GM10248 (cell line): ENCODE measurements around the gene VAT1L.

Source experiments
- CTCF ChIA-PET: fragments of 300-600 bp; sonication (Branson Sonifier 250); formaldehyde crosslinking; extraction: SDS; loops from one replicate; lab custom pipeline; 2021; ENCODE audit warnings: antibody characterized with exemption; lab: Yijun Ruan, JAX
- POLR2A ChIA-PET: fragments of 350-650 bp; sonication (Branson Sonifier 250); formaldehyde crosslinking; extraction: SDS; loops from one replicate; lab custom pipeline; 2020; ENCODE audit warnings: antibody characterized with exemption; lab: Yijun Ruan, JAX
- DNase-seq: peaks from one replicate; pipeline ENCODE4 v3.0.0; 2012; ENCODE audit errors: extremely low spot score
- CTCF ChIP-seq: IDR thresholded peaks from 2 replicates; pipeline ENCODE4 v1.5.1; 2012; ENCODE audit warnings: mild to moderate bottlenecking, low read depth; ENCODE audit errors: extremely low read depth, missing control alignments, control extremely low read depth

Gene VAT1L

DNA sequence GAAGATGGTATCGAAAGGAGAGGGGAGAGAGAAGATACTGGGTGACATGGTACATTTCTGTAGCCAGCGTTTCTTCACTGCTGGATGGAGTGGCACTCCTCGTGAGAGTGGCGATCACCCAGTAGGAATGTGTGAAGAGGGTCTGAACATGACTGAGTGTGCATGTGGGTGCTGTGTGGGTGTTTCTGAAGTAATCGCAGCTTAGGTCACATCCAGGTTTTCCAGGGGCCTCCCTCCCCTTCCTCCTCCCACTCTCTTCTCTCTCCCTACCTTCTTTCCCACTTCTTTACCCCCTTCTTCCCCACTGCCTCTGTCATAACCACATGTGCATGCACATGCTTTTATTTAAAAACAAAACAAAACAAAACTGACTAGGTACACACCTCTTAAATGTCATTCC lies 235.8 kb downstream of the VAT1L start:
- POLR2A ChIA-PET, result no interaction called here
- no peak for DNase-seq
- CTCF ChIA-PET, result no interaction called here
- TF ChIP-seq CTCF, result no peak

DNA sequence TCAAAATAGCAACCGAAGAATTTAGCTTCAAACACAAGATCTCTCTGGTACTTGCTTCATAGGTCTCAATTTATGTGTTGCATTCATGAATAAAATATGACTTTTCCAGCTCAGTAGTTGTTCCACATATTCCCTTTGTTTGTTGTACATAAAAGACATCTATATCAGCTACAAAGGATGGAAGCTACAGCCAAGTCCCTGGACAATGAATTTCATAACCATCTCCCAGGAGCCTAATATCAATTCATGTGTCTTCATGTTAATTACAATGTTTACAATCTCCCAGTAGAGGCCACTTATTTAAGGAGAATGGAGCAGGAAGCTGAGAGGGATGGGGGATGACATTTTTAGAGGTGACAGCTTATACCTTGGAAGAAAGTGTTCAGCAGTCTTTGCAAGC lies 237.3 kb downstream of the VAT1L start:
- ChIA-PET CTCF (interaction anchor here (1.0 to 1.8 kb wide), 3 partner anchors 9 to 22 kb away, joined by 3 to 5 read pairs (median 4); no protein-coding TSS in a partner anchor), POLR2A (no interaction called here)
- no peak for DNase-seq
- no peak for TF ChIP-seq CTCF

GRCh38 chr16:78028018-78028417 lies 239.7 kb downstream of the VAT1L start:
- DNase-seq, result no peak
- ChIA-PET POLR2A (no interaction called here), CTCF (interaction anchor here (1.1 to 2.8 kb wide), 2 partner anchors 25 to 30 kb away, joined by 3 to 18 read pairs; no protein-coding TSS in a partner anchor)
- no peak for TF ChIP-seq CTCF
